ENCODE measurements around the gene LRRC19.

Gene LRRC19

DNA sequence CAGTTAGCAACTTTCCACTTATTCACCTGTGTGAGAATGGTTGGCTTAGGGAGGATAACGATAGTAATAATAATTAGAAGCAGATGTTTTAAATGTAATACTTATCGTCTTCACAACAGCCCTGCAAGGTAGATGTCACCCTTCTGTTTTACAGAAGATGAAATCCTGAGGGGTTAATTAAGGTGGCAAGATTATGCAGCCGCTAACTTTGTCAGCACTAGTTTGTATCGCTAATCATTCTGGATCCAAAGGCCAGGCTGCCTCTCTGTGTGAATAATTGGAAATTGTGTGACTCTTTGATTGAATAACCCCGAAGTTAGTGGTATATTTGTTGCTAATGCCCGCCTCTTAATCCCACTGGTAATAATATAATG is 48.6 kb downstream of the LRRC19 start:
- in situ Hi-C loops (cut with HindIII; ENCODE audit: low sequenced_read_pairs) = no loop called here

DNA sequence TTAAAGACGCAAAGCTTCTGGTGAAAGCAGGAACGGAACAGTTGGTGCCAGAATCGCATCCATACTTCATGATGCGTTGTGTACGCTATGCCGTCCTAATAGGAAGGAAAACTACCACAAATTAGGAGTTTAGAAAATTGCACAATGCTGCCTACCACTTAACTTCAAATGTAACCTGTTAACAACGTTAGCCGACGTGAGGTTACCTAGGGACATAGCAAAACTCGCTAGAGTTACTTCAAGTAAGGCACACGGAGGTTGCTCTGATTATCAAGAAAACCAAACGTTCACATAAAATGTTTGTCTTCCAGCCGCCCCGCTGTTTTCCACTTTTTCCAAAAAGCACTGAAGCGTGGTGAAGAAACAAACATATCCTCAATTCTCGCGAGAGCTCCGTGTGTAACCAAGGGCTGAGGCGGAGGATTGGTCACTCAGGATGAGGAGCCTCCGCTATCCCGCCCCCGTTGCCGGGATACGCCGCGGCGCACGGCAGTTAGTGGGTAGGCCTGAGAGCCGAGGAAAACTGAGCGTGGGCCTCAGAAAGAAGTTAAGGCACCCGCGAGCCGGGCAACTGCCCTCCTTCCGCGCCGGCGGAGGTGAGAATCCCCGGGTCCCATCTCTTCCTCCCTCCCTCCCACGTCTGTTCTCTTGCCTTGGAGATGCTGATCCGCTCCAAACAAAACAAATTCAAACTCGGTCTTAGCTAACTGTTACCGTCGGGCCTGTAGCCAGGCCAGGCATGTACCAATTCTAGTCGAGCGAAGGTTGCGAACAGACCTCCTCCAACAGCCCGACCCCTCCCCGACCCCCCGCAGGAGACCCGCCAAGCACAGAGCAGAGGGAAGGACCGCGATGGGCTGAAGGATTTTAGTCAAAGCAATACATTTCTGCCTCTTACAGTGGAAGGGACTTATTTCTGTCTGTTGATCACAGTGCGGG is 49.3 kb downstream of the LRRC19 start, which contains the start of gene IFT74:
Gene IFT74 (plus strand): TSS at position 492 of the 939 bp plus-strand sequence. CDS start 5,556 bp downstream, outside the sequence.
- in situ Hi-C loops (cut with HindIII; ENCODE audit: low sequenced_read_pairs) = no loop called here

DNA sequence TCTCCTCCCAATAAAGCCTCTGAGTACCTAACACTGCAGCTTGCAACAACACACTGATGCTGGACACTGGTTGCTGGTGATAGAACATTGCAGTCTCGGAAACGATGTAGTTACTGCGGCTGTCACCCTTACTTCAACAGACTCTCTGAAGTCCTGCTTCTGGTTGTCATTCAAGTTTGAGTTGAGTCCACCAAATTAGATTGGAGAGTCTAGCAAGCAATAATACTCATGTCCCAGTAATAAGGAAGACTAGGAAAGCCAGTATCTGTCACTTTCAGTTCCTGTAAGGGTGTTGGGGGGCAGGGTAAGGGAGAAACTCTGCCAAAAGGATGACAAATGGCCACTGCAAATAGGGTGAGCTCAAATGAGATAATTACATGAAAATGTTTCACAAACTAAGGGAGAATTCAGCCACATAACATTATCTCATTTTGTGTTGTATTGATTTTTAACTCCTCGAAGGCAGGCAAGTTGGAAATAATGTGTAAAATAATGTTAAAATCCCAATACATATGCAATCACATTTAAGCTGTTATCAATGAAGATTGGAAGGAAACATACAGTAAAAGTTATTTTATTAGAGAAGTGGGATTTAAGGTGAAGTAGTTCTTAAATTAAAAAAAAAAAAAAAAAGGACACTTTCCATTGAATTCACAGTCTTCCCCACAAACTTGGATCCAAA is 50.1 kb downstream of the LRRC19 start:
- in situ Hi-C loops (cut with HindIII; ENCODE audit: low sequenced_read_pairs) = no loop called here

DNA sequence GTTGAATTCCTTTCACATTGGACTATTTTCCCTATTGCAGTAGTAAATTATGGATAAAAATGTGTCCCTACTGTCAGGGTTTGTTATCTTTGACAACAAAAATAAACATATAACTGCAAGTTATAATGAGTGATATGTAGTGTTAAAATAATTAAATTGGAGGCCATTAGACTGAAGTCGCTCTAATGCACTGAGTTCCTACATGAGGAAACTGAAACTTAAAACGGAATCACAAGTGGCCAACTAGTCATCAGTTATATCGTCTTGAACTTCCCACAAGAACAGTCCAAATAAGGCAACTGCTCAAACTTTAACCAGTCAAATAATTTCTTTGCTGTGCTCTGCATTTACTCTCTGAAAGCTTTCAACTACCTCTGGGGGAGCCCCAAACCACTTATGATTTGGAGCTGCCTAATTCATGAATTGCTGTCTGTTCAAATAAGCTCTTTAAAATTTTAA is 51.4 kb downstream of the LRRC19 start:
- in situ Hi-C loops (cut with HindIII; ENCODE audit: low sequenced_read_pairs) = no loop called here

DNA sequence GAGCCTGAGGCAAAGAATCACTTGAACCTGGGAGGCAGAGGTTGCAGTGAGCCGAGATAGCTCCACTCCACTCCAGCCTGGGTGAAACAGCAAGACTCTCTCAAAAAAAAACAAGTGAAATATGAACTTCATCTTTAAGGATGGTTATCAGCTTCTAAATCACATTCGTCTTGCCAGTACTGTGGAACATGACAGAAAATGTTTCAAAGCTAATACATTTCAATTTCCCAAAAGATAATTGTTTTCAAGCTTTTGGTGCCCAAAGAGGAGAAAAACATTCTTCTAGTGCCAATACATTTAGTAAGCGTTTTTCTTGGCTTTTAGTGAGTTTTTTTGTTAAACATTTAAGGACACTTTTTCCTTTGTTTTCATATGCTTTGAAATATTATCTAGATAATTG is 53.7 kb downstream of the LRRC19 start:
- in situ Hi-C loops (cut with HindIII; ENCODE audit: low sequenced_read_pairs) = no loop called here

DNA sequence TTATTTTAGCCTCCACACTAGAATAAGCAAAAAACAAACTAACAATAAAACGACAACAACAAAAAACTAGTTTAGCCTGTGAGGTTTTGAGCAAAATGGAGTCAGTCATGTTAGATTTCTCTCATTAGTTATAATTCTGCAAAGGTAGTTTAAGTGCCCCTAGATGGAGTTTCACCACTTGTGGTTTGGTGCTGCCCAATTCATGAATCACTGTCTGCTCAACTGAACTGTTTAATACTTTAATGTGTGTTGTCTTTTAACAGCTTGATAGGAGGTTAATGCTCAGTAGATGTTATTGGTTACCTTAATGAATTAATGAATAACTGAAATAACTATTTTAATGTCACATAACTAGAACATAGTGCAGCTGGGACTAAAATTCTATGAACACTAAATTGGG is 55.0 kb downstream of the LRRC19 start:
- in situ Hi-C loops (cut with HindIII; ENCODE audit: low sequenced_read_pairs) = no loop called here

DNA sequence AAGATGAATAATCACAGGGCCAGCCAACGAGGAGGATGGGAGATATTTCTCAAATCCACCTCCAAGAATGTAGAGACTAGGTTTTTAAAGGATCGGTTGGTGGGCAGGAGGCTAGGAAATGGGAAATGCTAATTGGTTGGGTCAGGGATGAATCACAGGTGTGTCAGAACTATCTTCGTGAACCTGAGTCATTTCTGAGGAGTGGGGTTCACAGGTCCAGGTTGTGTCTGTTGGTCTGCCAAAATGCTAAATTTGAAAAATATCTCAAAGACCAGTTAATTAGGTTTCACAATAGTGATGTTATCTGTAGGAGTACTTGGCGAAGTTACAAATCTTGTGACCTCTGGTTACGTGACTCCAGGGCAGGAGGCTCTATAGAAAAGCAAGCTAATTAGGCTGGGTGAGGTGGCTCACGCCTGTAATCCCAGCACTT is 55.8 kb downstream of the LRRC19 start:
- in situ Hi-C loops (cut with HindIII; ENCODE audit: low sequenced_read_pairs) = no loop called here

DNA sequence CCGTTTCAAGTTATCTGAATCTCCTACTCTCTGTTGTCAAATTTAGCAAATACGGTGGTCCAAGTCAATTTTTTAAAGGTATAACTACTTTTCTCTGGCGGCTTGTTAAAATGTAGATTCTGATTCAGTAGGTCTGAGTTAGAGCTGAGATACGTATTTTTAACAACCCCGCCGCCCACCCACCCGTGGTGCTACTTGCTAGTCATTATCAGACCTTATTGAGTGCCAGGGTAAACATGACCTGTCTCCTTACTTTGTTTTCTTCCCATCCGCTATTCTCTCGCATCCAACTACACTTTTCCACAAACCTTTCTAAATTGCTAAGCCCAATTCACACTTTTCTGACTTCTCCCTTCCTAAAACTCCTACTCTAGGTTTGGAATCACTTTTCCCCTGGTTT is 57.7 kb downstream of the LRRC19 start:
- in situ Hi-C loops (cut with HindIII; ENCODE audit: low sequenced_read_pairs) = no loop called here

DNA sequence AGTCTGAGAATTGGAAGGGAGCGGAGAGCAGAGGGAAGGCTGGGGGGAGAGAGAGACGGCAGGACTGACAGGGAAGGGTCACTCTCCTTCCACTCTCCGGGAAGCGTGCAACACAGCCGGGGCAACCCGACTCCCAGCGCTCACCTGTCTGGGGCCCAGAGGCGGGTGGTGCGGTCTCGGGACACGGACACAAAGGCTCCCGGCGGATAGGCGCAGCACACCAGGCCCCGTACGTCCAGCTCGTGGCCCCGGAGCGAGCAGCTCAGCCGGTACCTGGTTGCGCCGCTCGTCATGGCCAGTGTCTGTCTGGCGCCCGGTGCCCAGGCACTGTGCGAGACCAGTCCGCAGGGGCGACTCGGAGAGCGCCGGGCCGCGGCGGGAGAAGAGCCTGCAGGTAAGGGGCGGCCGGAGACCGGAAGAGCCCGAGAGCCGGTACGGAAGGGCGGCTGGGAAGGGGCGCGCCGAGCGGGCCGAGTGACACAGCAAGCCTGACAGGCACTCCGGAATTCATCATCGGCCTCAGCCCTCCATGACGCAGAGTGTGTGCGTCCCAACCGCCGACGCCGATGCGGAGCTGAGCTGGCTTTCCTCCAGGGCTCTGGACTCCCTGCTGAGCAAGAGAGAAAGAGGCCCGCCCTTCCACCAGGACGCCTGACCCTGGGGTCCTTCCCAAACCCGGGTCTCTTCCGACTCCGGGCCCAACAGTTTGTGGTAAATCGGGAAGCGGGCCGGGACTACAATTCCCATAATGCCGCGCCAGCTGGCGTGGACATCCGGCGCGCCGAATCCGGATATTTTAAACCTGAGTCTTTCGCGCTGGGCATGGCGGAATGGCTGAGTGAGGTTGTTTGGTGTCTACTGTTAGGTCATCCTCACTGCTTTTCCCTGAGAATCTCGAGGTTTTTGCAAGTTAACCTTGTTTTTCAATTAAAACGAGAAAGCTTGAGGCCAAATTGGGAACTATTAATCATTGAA is 58.4 kb downstream of the LRRC19 start, which contains the start of gene PLAA:
Gene PLAA (minus strand): TSS at position 490 of the 975 bp plus-strand sequence. CDS start 197 bp downstream, at position 293.
- in situ Hi-C loops (cut with HindIII; ENCODE audit: low sequenced_read_pairs) = no loop called here

DNA sequence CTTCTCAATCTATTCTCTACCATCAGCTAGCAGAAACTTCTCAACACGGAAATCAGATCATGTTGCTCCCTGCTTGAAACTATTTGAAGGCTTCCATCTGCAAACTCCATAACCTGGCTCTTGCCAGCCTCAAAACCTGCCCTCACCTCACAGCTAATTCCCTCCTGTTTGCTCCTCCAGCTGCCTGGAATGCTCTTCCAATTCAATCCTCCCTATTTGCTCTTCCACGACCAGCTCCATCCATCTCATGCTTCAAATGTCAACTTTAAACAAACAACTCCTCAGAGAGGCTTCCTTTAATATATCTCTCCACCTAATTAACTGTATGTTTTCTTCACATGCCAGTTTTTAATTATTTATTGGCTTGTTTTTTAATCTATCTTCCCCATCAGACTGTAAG is 59.9 kb downstream of the LRRC19 start:
- in situ Hi-C loops (cut with HindIII; ENCODE audit: low sequenced_read_pairs) = no loop called here
